ENCODE results near the gene CYP27B1.

DNA sequence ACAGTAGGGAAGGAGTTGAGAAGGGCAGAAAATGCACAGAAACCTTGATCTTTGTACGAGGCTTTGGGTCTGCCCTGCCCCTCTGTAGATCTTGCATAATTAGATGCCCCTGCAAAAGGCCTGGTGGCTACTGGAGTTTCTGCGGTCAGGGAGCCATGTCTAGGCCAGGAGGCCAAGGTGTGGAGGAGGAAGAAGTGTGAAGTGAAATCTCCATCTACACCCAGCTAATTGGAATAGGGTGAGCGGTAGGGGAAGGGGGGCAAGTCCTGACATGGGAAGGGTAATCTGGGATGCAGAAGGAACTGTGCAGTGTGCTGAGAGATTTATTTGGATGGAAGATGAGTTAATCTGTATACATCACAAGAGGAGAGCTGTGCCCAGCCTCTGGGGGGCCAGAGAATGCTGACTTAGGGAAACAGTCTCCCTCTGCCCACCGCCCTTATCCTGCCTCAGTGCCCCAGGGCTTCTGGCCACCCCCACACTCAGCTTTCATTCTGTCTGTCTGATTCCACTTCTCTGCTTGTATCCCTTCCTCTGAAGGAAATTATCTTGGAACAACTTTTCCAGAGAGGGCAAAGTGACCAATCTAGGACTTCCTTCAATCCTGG lies 5.4 kb downstream of the CYP27B1 start:
- TF ChIP-seq, protein P1, sequence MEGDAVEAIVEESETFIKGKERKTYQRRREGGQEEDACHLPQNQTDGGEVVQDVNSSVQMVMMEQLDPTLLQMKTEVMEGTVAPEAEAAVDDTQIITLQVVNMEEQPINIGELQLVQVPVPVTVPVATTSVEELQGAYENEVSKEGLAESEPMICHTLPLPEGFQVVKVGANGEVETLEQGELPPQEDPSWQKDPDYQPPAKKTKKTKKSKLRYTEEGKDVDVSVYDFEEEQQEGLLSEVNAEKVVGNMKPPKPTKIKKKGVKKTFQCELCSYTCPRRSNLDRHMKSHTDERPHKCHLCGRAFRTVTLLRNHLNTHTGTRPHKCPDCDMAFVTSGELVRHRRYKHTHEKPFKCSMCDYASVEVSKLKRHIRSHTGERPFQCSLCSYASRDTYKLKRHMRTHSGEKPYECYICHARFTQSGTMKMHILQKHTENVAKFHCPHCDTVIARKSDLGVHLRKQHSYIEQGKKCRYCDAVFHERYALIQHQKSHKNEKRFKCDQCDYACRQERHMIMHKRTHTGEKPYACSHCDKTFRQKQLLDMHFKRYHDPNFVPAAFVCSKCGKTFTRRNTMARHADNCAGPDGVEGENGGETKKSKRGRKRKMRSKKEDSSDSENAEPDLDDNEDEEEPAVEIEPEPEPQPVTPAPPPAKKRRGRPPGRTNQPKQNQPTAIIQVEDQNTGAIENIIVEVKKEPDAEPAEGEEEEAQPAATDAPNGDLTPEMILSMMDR (IDR thresholded peaks at IDR 0.05 in 8 of 11, conservative IDR thresholded peaks at IDR 0.05 in 3 of 11): no peak
- TF ChIP-seq POLR2A (IDR thresholded peaks at IDR 0.05) (no peak), POLR2AphosphoS5 (IDR thresholded peaks at IDR 0.05) (no peak)
